Measurements from ENCODE around the gene ASPSCR1.
A peak's percentile ranks its signal among the peaks of the same experiment; 100 is the strongest.
"Not testable (repeated sequence)": the region's sequence is repeated elsewhere in the genome, so short reads cannot be mapped to it uniquely, and the experiment has no call there.

The ASPSCR1 gene

DNA sequence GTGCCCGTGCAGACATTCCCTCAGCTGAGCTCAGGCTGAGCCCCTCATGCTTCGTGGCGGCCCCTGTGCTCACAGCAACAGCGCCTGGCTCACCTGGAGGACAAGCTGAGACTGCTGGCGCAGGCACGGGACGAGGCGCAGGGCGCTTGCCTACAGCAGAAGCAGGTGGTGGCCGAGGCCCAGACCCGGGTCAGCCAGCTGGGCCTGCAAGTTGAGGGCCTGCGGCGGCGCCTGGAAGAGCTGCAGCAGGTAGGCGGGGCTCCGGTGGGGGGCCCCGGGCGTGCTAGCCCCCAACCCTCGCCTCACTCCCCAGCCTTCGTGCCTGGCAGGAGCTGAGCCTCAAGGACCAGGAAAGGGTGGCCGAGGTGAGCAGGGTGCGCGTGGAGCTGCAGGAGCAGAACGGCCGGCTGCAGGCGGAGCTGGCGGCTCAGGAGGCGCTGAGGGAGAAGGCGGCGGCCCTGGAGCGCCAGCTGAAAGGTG lies 52.6 kb downstream of the ASPSCR1 start:
- DNase-seq = no peak

GRCh38 chr17:82030470-82031302 lies 53.3 kb downstream of the ASPSCR1 start:
- DNase-seq = peak; percentile 80

- DNase-seq = no peak
Measured at GRCh38 chr17:82031303-82031884, 54.0 kb downstream of the ASPSCR1 start, which contains the start of gene RAC3. Gene RAC3, plus strand, starts transcription at chr17:82031678. Its CDS starts 84 bp downstream, at chr17:82031762.

GRCh38 chr17:82031885-82032627 lies 54.6 kb downstream of the ASPSCR1 start:
- peak; percentile 36 for DNase-seq

DNA sequence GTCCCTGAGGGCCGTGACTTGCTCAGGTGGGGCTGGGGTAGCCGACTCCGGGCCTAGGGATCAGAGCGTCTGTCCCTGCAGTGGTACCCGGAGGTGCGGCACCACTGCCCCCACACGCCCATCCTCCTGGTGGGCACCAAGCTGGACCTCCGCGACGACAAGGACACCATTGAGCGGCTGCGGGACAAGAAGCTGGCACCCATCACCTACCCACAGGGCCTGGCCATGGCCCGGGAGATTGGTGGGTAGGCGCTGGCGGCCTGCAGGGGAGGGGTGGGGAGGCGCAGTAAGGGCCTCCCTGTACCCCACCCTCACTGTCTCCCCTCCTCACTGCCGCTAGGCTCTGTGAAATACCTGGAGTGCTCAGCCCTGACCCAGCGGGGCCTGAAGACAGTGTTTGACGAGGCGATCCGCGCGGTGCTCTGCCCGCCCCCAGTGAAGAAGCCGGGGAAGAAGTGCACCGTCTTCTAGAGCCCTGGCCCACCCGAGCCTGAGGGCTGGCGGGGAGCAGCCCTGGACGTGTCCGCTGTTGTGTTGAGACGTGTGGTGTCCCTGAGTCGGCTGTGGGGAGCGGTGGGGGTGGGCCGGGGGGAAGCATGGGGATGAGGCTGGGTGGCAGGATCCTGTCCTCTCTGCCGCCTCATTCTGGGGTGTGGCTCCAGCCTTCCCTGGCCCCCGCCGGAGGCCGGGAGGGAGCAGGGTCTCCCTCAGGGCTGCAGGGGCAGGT lies 56.1 kb downstream of the ASPSCR1 start:
- DNase-seq = no peak

DNA sequence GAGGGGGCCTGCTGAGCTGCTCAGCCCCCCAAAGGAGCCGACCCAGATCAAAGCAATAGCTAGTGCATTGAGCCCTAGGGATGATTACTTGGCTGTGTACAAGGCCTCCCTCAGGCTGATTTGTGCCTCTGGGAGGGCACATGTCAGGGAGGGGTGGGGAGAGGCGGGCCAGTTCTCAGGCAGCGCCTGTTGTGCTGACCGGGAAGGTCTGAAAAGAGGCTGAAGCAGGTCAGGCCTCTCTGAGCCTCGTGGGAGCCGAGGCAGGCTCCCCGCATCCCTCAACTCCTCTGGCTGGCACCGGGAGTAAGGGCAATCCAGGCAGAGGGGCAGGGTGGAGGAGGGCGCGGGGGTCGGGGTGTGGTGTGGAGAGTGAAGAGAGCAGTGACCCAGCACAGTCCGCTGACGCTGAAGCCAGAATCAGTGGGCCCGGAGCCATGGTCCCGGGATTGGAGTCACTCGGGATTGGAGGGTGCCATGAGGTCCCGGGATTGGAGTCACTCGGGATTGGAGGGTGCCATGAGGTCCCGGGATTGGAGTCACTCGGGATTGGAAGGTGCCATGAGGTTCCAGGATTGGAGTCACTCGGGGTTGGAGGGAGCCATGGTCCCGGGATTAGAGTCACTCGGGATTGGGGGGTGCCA lies 57.1 kb downstream of the ASPSCR1 start:
- no peak for DNase-seq

DNA sequence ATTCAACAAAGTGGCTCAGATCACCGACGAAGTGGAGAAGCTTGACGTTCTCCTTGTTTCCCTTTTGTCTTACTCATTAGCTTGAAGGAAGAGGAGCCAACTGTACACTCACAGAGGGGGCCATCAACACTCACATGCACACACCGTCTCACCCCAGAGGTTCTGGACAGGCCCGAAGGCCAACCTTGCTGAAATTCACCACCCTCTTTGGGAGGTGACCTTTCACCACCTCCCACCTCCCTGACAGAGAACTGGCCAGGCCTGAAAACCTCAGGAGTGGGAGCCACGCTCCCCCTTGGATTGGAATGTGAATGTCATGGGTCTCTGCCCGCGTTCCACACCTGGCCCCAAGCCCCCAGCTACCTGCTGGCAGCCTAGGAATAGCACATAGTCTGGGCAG lies 58.1 kb downstream of the ASPSCR1 start:
- DNase-seq = no peak

- DNase-seq = no peak
Measured at GRCh38 chr17:82035956-82036633, 58.7 kb downstream of the ASPSCR1 start.

DNA sequence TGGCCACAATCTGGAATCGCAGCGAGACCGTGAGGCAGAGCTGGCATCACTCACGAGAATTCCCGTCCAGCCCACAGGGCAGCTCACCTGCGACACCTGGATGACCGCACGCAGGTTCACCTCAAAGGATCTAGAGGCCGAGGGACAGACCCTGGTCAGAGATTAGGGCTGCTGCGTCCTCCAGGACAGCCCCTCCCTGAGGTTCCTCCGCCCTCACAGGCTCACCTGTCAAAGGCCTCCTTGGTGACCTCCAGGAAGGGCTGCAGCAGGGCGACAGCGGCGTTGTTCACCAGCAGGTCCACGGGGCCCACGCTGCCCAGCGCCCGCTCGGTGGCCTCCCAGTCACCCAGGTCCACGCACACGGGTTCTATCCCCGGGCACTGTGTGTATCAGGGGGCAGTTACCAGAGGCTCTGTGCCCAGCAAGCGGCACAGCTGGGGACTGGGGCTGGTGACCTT lies 59.2 kb downstream of the ASPSCR1 start:
- DNase-seq = no peak

GRCh38 chr17:82037092-82037888 lies 59.9 kb downstream of the ASPSCR1 start, which contains the start of gene DCXR:
Gene DCXR, minus strand, starts transcription at chr17:82037697. Its CDS starts 15 bp downstream, at chr17:82037682.
- DNase-seq = peak; percentile 91

- no peak for DNase-seq
Measured at GRCh38 chr17:82037889-82038195, 60.4 kb downstream of the ASPSCR1 start.

DNA sequence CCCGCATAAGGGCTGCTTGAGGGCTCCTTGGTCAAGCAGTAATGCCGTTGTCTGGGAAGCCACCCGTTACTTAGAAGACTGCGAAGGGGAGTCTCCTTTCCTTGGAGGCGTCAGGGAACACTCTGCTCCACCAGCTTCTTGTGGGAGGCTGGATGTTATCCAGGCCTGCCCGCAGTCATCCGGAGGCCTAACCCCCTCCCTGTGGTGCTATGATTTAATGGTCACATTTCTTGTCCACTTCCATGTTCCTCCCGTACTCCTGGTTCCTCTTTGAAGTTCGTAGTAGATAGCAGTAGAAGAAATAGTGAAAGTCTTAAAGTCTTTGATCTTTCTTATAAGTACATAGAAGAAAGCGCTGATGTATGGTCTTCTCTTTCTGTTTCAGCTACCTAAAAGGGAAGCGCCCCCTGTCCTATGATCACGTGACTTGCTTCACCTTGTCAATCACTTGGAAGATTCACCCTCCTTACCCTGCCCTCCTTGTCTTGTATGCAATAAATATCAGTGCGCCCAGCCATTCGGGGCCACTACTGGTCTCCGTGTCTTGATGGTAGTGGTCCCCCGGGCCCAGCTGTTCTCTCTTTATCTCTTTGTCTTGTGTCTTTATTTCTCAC lies 61.5 kb downstream of the ASPSCR1 start:
- not testable (repeated sequence) for DNase-seq

DNA sequence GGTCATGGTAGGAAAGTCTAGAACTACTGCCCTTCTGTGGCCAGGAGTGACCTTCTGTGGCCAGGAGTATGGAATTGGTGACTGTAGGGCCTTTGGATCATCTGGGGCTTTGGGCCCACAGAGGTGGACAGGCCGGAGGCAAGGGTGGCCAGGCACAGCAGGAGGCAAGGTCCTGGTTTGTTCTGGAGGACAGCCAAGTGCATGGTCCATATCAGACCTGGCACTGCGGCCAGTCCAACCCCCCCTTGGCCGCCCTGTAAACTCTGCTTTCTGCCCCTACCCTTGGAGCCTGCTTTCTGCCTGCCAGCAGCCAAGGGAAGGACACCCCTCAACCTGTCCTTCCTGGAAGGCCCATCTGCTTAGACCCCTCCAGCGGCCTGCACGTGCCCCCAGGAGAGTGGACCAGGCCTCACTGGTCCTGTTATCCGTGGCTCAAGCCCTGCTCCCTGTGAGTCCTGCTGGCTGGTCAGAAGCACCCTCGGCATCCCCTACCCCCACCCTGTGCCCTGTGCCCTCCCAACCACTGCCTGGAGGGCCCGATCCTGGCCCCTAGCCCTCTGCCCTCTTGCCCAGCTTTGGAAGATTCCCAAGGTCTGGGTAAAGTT lies 62.4 kb downstream of the ASPSCR1 start:
- DNase-seq = no peak

DNA sequence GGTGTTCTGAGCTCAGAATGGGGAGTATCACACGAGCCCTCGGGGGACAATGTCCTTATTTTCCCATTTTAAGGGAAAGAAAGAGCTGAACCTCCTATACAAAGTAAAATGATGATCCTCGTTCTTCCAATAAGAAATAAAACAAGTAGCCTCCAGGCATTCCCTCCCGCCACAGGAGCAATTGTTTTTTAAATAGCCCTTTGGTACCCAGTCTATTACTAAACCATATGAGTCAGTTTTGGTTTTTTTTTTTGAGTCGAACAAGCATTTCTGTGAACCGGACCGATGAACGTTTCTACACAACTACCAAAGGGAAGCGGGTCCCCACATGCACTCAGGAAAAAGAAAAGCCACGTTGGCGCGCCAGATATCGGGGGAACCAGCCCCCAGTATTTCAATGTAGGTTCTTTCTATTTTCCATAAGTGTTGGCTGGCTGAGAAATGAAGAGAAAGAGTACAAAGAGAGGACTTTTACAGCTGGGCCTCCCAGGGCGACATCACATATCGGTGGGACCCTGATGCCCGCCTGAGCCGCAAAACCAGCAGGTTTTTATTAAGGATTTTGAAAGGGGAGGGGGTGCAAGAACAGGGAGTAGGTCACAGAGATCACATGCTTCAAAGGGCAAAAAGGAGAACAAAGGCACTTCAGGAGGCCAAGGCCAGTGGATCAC lies 63.9 kb downstream of the ASPSCR1 start:
- DNase-seq = no peak

- DNase-seq = no peak
Measured at GRCh38 chr17:82042649-82043048, 65.2 kb downstream of the ASPSCR1 start.

DNA sequence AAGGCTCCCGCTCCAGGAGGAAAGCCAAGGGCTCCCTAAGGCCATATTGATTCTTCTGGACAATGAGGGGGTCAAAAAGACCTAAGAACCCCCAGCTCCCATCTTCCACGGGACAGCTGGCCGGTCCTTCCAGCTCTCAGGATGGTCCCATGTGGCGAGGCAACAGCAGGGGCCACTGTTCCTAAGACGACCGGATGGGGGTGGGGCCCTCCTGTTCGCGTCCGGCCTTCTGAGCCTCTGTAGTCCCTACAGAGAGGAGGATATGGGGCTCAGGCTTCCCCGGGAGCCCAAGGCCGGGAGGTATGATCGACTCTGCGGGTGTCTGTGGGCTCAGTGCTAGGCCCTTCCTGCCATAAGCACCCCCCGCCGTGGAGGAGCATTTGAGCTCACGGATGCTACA lies 66.1 kb downstream of the ASPSCR1 start:
- no peak for DNase-seq

- DNase-seq = no peak
Measured at GRCh38 chr17:82045936-82046484, 68.6 kb downstream of the ASPSCR1 start.

- DNase-seq = no peak
Measured at GRCh38 chr17:82046903-82047302, 69.5 kb downstream of the ASPSCR1 start.

DNA sequence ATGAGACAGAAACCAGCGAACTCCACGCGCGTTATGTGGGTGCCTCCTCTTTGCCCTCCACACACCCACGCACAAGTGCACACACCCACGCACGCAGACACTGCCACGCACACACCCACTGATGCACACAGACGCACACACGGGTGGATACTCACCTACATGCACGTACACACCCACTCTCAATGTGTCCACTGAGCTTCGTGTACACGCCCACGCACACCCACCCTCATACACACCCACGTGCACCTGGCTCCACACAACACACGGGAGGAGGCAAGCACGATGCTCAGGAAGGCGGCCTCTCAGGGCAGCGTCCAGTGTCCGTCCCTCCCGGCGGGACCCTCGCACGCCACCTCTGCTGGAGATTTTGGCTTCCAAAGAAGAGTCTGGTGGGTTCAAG lies 70.0 kb downstream of the ASPSCR1 start:
- no peak for DNase-seq
